Peyer's patch (tissue), 4 donors: ENCODE results near the gene TBC1D2.

Experiments used
- CTCF ChIP-seq, 6 experiments: fragments of 450-650 bp in 4 of 6; fragments of 200-600 bp in 2 of 6; sonication (generic) in 1 of 6; IDR thresholded peaks; one replicate each; pipeline ENCODE4 v1.5.1; 2017 to 2019; ENCODE audit warnings: antibody characterized with exemption in 6 of 6, mild to moderate bottlenecking in 3 of 6, moderate library complexity in 1 of 6
- POLR2A ChIP-seq, 2 donors: fragments of 450-650 bp; IDR thresholded peaks; one replicate each; pipeline ENCODE4 v1.5.1; 2017; ENCODE audit warnings: antibody characterized with exemption in 2 of 2, mild to moderate bottlenecking in 2 of 2, moderate library complexity in 2 of 2

GRCh38 chr9:98255578-98256296, at the start of gene TBC1D2:
- TF ChIP-seq POLR2A (IDR thresholded peaks at IDR 0.05) (peak; percentile 63 to 64), CTCF (IDR thresholded peaks at IDR 0.05) (peak in 3 of 6 experiments; percentile 25 to 35 (median 31))
